AG09319 (cell line): ENCODE data around the gene NRG3.

Source experiments
- DNase-seq: peaks from one replicate; pipeline ENCODE4 v3.0.0-alpha.2; 2010; ENCODE audit warnings: low read depth; ENCODE audit errors: extremely low read depth
- CTCF ChIP-seq: IDR thresholded peaks from 2 replicates; pipeline ENCODE4 v1.5.1; 2011; ENCODE audit warnings: low read depth, mild to moderate bottlenecking, inconsistent platforms, low read length, moderate library complexity

Gene NRG3

GRCh38 chr10:81900989-81901388, 26.0 kb downstream of the NRG3 start:
- DNase-seq, result no peak
- no peak for TF ChIP-seq CTCF

DNA sequence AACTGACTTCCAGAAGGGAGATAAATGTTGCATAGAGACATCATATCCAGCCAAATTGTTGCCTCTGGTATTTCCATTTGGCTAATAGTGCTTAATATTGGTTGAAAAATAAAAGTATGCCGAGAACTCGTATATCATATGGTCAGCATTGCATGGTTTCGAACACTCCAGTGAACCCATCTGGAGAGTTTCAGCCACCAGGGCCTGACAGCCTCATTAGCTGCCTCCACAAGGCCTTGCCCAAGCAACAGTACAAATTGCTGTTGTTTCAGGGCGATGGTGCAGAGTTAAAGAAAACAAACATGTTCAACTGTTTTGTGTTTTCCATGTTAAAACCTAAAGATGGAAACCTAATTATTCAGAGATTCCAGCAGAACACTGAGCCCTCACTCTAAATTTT, 28.5 kb downstream of the NRG3 start:
- TF ChIP-seq CTCF, result no peak
- DNase-seq, result no peak

DNA sequence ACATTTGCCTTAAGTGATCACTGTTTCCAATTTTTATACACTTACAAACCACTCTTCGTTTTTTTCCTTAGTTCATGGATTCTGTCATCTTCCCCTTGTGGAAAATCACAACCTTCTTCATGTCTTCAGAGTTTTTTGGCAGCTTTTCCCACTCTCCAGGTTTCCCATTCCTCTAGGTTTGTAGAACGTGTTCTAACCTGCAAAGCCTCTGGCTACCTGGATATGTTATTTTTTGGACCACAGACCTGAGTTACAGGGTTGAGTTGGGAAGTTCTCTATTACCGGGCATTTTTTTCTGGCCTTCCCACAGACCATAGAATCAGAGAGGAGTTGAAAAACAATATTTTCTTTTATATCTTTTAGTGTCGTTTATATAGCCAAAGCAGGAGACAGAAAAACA, 30.2 kb downstream of the NRG3 start:
- TF ChIP-seq CTCF, result no peak
- DNase-seq, result no peak

GRCh38 chr10:81909453-81909852, 34.5 kb downstream of the NRG3 start:
- no peak for DNase-seq
- no peak for TF ChIP-seq CTCF

DNA sequence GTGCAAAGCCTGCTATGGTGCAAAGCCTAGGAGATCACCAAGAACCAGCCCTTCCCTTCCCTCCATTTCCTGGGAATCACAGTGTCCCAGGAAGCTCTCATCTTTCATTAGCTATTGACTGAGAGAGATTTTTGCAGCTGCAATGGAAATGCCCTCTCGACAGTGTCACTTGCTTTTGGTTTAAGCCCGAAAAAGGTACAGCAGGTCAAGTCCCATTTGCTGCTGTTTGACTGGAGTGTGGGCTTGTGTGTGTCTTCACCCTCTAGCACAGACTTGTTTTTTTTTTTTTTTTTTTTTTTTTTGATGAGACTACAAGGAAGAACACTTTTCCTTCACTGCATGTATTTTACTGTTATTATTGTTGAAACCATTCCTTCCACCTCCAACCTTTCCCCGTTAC, 36.3 kb downstream of the NRG3 start:
- no peak for DNase-seq
- no peak for TF ChIP-seq CTCF

GRCh38 chr10:81914736-81915503, 39.9 kb downstream of the NRG3 start:
- no peak for DNase-seq
- no peak for TF ChIP-seq CTCF

DNA sequence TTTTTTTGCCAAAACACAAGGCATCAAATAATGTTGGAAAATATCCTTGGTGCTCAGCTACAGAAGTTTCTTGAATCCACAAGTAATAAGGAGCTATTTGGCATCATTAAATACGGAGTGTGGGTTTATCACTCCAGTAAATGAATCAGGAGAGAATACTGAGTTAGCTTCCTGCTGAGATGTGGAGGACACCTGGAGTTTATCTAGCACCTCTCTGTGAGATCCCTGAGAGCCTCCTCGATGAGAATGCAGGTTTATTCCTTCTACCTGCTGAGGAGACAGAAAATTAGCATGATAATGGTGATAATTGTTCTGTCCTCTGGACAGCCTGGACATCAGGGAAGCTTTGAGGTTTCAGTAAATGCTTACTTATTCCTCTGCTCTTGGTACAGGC, 40.5 kb downstream of the NRG3 start:
- no peak for DNase-seq
- no peak for TF ChIP-seq CTCF
